Mesodermal cell (in vitro differentiated cells): Measurements from ENCODE around the gene ZFP64. TPM values are rescaled to one million over a fixed set of nuclear protein-coding genes. Genes with fewer than 3 reads are reported as not detected.
"Not testable (repeated sequence)": the region's sequence is repeated elsewhere in the genome, so short reads cannot be mapped to it uniquely, and the experiment has no call there.

ENCODE experiments used
- H3K27ac ChIP-seq: 2 replicates; pipeline ENCODE4 v1.7.0; 2013; ENCODE audit warnings: mild to moderate bottlenecking, low read depth, low read length, moderate library complexity; ENCODE audit not compliant: severe bottlenecking
- H3K36me3 ChIP-seq: 2 replicates; pipeline ENCODE4 v1.7.1; 2013; ENCODE audit warnings: mild to moderate bottlenecking, low read length, moderate library complexity; ENCODE audit not compliant: control insufficient read depth, insufficient read depth
- H3K4me1 ChIP-seq: one replicate; pipeline ENCODE4 v1.7.1; 2013; ENCODE audit warnings: mild to moderate bottlenecking, low read length; ENCODE audit not compliant: insufficient read depth, control insufficient read depth, poor library complexity, severe bottlenecking
- H3K4me3 ChIP-seq: 2 replicates; pipeline ENCODE4 v1.7.0; 2013; ENCODE audit warnings: low read length, control low read depth, mild to moderate bottlenecking; ENCODE audit not compliant: insufficient read depth, poor library complexity, severe bottlenecking; ENCODE audit errors: extremely low read depth
- H3K9me3 ChIP-seq: 2 replicates; pipeline ENCODE4 v1.7.1; 2013; ENCODE audit warnings: mild to moderate bottlenecking, low read length, moderate library complexity; ENCODE audit not compliant: control insufficient read depth
- WGBS, 2 experiments: methylation state at CpG; one replicate each; pipeline ENCODE4 v1.1.5; 2013; ENCODE audit warnings: missing lambda C conversion rate in 2 of 2; ENCODE audit not compliant: insufficient coverage in 2 of 2; 5-methylcytosine and 5-hydroxymethylcytosine counted together
- polyA plus RNA-seq, 2 experiments: library from polyadenylated mRNA; stranded (reverse); fragments of 50-300 nt; gene quantifications; one replicate each; pipeline ENCODE4 v1.2.3, GENCODE V29; 2013

Gene ZFP64
- 26.2 TPM for polyA plus RNA-seq (2013, experiment 1 of 2)
- 23.4 TPM for polyA plus RNA-seq (2013, experiment 2 of 2)

GRCh38 chr20:52191132-52191915 lies at the start of gene ZFP64:
TSS of gene ZFP64 (minus strand) at chr20:52191779. CDS start at chr20:52191636, 143 bp downstream.
- Histone ChIP-seq H3K9me3 (no peaks in the 10 kb centered on the region), H3K27ac (peak within 1 kb of the TSS; percentile 59), H3K4me1 (peaks cover 3% of the 10 kb centered on the region), H3K4me3 (peak within 1 kb of the TSS; percentile 91), H3K36me3 (peaks cover 9% of the 10 kb centered on the region)
- 0% methylated on average over 39 to 56 of the region's 70 CpGs for WGBS, 2 experiments

GRCh38 chr20:52240802-52241201 lies 49.2 kb upstream of the ZFP64 start:
- H3K36me3 ChIP-seq: no peaks in the 10 kb centered on the region
- H3K27ac ChIP-seq: no peak overlapping the region
- no peak overlapping the region for H3K4me3 ChIP-seq
- no peaks in the 10 kb centered on the region for H3K4me1 ChIP-seq
- no peaks in the 10 kb centered on the region for H3K9me3 ChIP-seq
- 75 to 86% methylated on average over 1 of the region's 1 CpG for WGBS, 2 experiments

- WGBS, 2 experiments: 100% methylated on average over 1 to 2 of the region's 2 CpGs
- no peaks in the 10 kb centered on the region for H3K36me3 ChIP-seq
- H3K4me1 ChIP-seq: no peaks in the 10 kb centered on the region
- H3K27ac ChIP-seq: no peak overlapping the region
- H3K4me3 ChIP-seq: no peak overlapping the region
- H3K9me3 ChIP-seq: no peaks in the 10 kb centered on the region
Observed at GRCh38 chr20:52239102-52239501, 47.5 kb upstream of the ZFP64 start.

GRCh38 chr20:52236292-52236691 lies 44.7 kb upstream of the ZFP64 start:
- no peak overlapping the region for H3K4me3 ChIP-seq
- no peaks in the 10 kb centered on the region for H3K4me1 ChIP-seq
- H3K36me3 ChIP-seq: no peaks in the 10 kb centered on the region
- H3K27ac ChIP-seq: no peak overlapping the region
- WGBS, 2 experiments: 87 to 93% methylated on average over 7 of the region's 7 CpGs
- no peaks in the 10 kb centered on the region for H3K9me3 ChIP-seq

GRCh38 chr20:52235129-52235528 lies 43.5 kb upstream of the ZFP64 start:
- WGBS, 2 experiments: 100% methylated on average over 2 of the region's 4 CpGs; no CpG with 5 or more reads in 1 of the 2 experiments
- H3K4me3 ChIP-seq: no peak overlapping the region
- H3K4me1 ChIP-seq: no peaks in the 10 kb centered on the region
- no peaks in the 10 kb centered on the region for H3K9me3 ChIP-seq
- no peaks in the 10 kb centered on the region for H3K36me3 ChIP-seq
- H3K27ac ChIP-seq: no peak overlapping the region

- Histone ChIP-seq H3K36me3 (no peaks in the 10 kb centered on the region), H3K4me3 (no peak overlapping the region), H3K27ac (no peak overlapping the region), H3K9me3 (no peaks in the 10 kb centered on the region), H3K4me1 (no peaks in the 10 kb centered on the region)
- no CpG with 5 or more reads among the region's 1 CpG for WGBS, 2 experiments
Observed at GRCh38 chr20:52234302-52235045, 42.9 kb upstream of the ZFP64 start.

GRCh38 chr20:52231230-52231746 lies 39.7 kb upstream of the ZFP64 start:
- H3K36me3 ChIP-seq: no peaks in the 10 kb centered on the region
- H3K27ac ChIP-seq: no peak overlapping the region

GRCh38 chr20:52230409-52230808 lies 38.8 kb upstream of the ZFP64 start:
- Histone ChIP-seq H3K36me3 (no peaks in the 10 kb centered on the region), H3K9me3 (no peaks in the 10 kb centered on the region), H3K27ac (no peak overlapping the region), H3K4me3 (no peak overlapping the region), H3K4me1 (no peaks in the 10 kb centered on the region)
- 89 to 100% methylated on average over 1 to 2 of the region's 3 CpGs for WGBS, 2 experiments

More at GRCh38 chr20:52231230-52231746, 39.7 kb upstream of the ZFP64 start:
- Histone ChIP-seq H3K4me1 (no peaks in the 10 kb centered on the region), H3K9me3 (no peaks in the 10 kb centered on the region), H3K4me3 (no peak overlapping the region)

- H3K27ac ChIP-seq: not testable (repeated sequence)
- WGBS, 2 experiments: 50% methylated on average over 1 of the region's 1 CpG; no CpG with 5 or more reads in 1 of the 2 experiments
Observed at GRCh38 chr20:52229346-52229745, 37.8 kb upstream of the ZFP64 start.

GRCh38 chr20:52226370-52226769 lies 34.8 kb upstream of the ZFP64 start:
- Histone ChIP-seq H3K4me1 (no peaks in the 10 kb centered on the region), H3K9me3 (peaks cover under 1% of the 10 kb centered on the region), H3K36me3 (no peaks in the 10 kb centered on the region), H3K4me3 (no peak overlapping the region), H3K27ac (no peak overlapping the region)
- 77 to 96% methylated on average over 3 of the region's 3 CpGs for WGBS, 2 experiments

More at GRCh38 chr20:52229346-52229745, 37.8 kb upstream of the ZFP64 start:
- H3K36me3 ChIP-seq, H3K9me3 ChIP-seq, H3K4me1 ChIP-seq, H3K4me3 ChIP-seq: not testable (repeated sequence)
